Measurements from ENCODE around the gene FOXO3. TPM values are rescaled to one million over a fixed set of nuclear protein-coding genes. Genes with fewer than 3 reads are reported as not detected.

Gene FOXO3
- total and polyA plus RNA-seq, 11 donors, result 11.6 to 87.9 (median 38.7) TPM

DNA sequence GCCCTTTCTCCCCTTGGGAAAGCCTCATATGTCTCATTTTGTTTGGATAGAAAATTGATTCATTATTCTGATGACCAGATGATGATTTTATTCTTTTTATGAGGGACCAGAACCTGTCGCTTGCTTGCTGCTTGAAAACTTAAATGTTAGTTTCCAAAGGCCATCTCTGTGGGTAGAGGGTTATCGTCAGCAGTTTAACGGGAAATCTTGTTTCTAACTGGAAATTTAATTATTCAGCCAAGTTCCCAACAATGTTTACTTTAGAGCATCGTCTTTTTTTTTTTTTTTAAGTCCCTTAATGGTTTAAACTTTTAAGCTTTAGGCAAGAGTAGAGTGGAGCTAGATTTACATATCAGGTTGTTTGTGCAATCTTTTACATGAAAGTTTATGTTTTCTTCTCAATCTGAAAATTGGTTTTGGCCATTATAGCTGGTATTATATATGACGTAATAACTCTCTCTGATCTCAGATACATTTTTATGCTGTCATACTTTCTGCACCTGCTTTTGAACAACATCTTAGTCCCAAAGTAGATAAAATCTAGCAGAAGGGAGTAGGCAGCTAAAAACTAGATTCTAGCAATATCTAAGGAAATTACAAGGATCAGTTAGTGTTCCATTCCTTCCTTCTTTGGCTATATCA is 93.9 kb downstream of the FOXO3 start:
- Histone ChIP-seq H3K9me3 (no peaks in the 10 kb centered on the region), H3K4me3 (peak overlapping the region in 1 of 12 donors; percentile 10), H3K4me1 (peaks cover 31 to 93% (median 80%) of the 10 kb centered on the region in 12 donors), H3K27me3 (no peaks in the 10 kb centered on the region), H3K36me3 (no peaks in the 10 kb centered on the region), H3K27ac (peak overlapping the region; percentile 53 to 91 (median 84))
- peak in 1 of 4 donors; percentile 3 for ATAC-seq
- WGBS, 4 donors, result 48 to 64% (median 54%) methylated on average over 5 of the region's 5 CpGs
- intact Hi-C loops (cut with DNase I), result loop anchor here in 8 of 10 donors (1.0 to 10.0 kb wide), 9 partner anchors 64 to 128 kb away; partner anchors contain the start of gene FOXO3 (in 5 of the 8)
- DNase-seq, result no peak
- TF ChIP-seq, protein P1, sequence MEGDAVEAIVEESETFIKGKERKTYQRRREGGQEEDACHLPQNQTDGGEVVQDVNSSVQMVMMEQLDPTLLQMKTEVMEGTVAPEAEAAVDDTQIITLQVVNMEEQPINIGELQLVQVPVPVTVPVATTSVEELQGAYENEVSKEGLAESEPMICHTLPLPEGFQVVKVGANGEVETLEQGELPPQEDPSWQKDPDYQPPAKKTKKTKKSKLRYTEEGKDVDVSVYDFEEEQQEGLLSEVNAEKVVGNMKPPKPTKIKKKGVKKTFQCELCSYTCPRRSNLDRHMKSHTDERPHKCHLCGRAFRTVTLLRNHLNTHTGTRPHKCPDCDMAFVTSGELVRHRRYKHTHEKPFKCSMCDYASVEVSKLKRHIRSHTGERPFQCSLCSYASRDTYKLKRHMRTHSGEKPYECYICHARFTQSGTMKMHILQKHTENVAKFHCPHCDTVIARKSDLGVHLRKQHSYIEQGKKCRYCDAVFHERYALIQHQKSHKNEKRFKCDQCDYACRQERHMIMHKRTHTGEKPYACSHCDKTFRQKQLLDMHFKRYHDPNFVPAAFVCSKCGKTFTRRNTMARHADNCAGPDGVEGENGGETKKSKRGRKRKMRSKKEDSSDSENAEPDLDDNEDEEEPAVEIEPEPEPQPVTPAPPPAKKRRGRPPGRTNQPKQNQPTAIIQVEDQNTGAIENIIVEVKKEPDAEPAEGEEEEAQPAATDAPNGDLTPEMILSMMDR (IDR thresholded peaks at IDR 0.05), result no peak
- TF ChIP-seq POLR2A (IDR thresholded peaks at IDR 0.05), result no peak

DNA sequence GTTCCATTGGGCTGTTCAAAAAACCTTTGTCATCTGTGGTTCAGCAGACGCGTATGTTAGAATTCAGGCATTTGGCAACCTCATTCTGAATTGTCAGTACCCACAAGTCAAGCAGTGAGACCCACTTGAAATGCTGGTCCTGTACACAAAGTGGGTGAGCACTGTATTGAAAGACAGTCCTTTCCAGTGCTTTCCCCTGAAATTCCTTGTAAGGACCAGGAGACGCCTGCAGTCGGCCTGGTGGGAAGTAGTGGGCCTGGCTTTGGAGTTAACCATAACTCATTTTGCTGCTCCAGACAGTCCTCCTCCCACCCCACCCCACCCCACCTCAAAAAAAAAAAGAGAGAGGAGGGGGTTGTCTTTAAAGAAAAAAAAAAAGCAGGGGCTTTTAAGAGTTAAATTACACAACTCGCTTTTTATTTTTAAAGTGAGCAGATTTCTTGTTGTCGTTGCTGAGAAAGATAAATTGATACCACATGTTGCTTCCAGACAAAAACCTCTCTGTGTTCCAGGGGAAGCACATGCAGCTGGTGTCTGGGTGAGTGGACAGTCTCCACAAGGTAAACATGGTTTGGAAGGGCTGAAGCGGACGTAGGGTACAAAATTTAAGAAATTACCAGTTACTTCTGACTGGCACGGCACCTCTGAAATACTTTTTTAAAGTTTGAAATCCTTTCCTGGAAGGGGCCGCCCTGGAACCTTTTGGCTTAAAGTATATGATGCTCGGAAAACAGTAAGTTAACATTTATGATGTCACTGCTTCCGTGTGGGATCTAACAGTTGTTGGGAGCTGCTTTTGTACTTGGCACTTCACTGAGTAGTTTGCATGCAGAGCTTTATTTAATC is 95.3 kb downstream of the FOXO3 start:
- H3K36me3 ChIP-seq, result no peaks in the 10 kb centered on the region
- peak in 2 of 5 donors; percentile 53 to 54 for DNase-seq
- 40 to 53% (median 43%) methylated on average over 12 of the region's 12 CpGs for WGBS, 4 donors
- peak; percentile 17 to 62 (median 47) for ATAC-seq
- H3K9me3 ChIP-seq, result no peaks in the 10 kb centered on the region
- peak overlapping the region in 6 of 12 donors; percentile 11 to 29 (median 16) for H3K4me3 ChIP-seq
- peak overlapping the region; percentile 53 to 91 (median 84) for H3K27ac ChIP-seq
- TF ChIP-seq, protein P1 (IDR thresholded peaks at IDR 0.05), result no peak
- no peak for TF ChIP-seq POLR2A (IDR thresholded peaks at IDR 0.05)
- peaks cover 27 to 92% (median 80%) of the 10 kb centered on the region in 12 donors for H3K4me1 ChIP-seq
- no peaks in the 10 kb centered on the region for H3K27me3 ChIP-seq
- intact Hi-C loops (cut with DNase I), result loop anchor here in 6 of 10 donors (2.0 to 10.0 kb wide), 6 partner anchors 65 to 126 kb away; partner anchors contain the start of gene FOXO3 (in 3 of the 6)

DNA sequence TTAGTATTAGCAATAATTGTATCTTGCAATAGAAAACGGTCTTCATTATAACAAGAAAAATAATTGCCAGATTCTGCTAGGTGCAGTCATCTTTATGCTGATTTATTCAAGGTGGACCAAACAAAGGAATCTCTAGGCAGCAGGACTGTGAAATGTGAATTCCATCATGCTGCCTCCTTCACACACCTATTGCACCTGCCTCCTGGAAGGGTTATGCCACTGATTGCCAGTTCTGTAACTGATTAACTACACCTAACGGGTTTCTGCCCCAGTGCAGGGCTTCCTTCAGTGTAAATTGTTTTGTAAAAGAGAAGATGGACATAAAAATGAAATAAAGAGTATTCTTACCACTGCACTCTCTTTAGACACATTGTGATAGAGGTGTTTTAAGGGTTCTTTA is 96.1 kb downstream of the FOXO3 start:
- intact Hi-C loops (cut with DNase I), result loop anchor here in 4 of 10 donors (5.0 to 10.0 kb wide), 3 partner anchors 75 to 125 kb away; partner anchors contain the start of gene FOXO3 (in 3 of the 4)
- no peaks in the 10 kb centered on the region for H3K36me3 ChIP-seq
- peak overlapping the region in 6 of 12 donors; percentile 11 to 29 (median 16) for H3K4me3 ChIP-seq
- peaks cover 26 to 92% (median 80%) of the 10 kb centered on the region in 12 donors for H3K4me1 ChIP-seq
- TF ChIP-seq POLR2A (IDR thresholded peaks at IDR 0.05), result no peak
- TF ChIP-seq, protein P1 (IDR thresholded peaks at IDR 0.05), result no peak
- H3K27me3 ChIP-seq, result no peaks in the 10 kb centered on the region
- 61 to 69% (median 65%) methylated on average over 2 of the region's 2 CpGs for WGBS, 4 donors
- peak overlapping the region in 11 of 12 donors; percentile 76 to 91 (median 85) for H3K27ac ChIP-seq
- no peaks in the 10 kb centered on the region for H3K9me3 ChIP-seq
- ATAC-seq (no peak), DNase-seq (no peak)

All from heart left ventricle (tissue), 16 donors.